ENCODE data around the gene MEX3D.
"Not testable (repeated sequence)": the region's sequence is repeated elsewhere in the genome, so short reads cannot be mapped to it uniquely, and the experiment has no call there.

Gene MEX3D

DNA sequence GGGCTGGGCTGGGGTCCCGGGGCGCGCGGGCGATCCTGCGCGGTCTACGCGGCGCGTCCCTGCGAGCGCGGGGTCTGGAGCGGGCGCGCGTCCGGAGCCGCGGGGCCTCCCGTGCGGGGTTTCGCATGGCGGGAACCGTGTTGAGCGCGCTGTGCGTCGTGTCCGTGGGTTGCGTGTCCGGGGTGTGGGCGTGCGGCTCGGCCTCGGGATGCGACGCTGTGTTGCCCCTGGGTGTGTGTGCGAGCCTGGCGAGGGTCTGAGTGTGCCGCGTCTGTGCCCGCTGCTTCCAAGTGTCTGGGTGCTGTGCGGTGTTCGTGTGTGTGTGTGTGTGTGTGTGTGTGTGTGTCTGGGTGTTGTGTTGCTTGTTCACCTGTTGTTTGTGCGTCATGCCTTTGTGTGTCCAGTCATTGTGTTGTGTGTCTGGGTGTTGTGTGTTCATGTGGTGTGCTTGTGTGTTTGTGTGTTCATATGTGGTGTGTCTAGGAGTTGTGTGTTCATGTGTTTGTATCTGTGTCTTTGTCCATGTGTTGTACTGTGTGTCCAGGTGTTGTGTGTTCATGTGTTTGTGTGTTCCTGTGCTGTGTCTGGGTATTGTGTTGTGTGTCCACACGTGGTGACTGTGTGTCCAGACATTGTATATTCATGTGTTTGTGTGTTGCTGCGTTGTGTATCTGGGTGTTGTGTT lies 43.7 kb downstream of the MEX3D start:
- no peak for TF ChIP-seq EZH2 (IDR thresholded peaks at IDR 0.05)
- no peak for TF ChIP-seq FOXP2 (optimal IDR thresholded peaks at IDR 0.05; ENCODE audit: control extremely low read depth, extremely low read length, insufficient read depth)
- TF ChIP-seq POLR2AphosphoS5 (IDR thresholded peaks at IDR 0.05; ENCODE audit: borderline replicate concordance, low read depth, low read length): no peak
- H3K4me3 ChIP-seq: no peak overlapping the region
- no peak overlapping the region for H3K27ac ChIP-seq

GRCh38 chr19:1523412-1524286 lies 44.5 kb downstream of the MEX3D start, which contains the start of gene PLK5:
Gene PLK5 (plus strand): TSS chr19:1524077. CDS start chr19:1526997, 2,920 bp downstream.
- H3K36me3 ChIP-seq (ENCODE audit: insufficient read depth, low read length): no peaks in the 10 kb centered on the region
- H3K9ac ChIP-seq (ENCODE audit: insufficient read length): no peak within 1 kb of the TSS
- no peak for TF ChIP-seq POLR2AphosphoS5 (IDR thresholded peaks at IDR 0.05; ENCODE audit: borderline replicate concordance, low read depth, low read length)
- TF ChIP-seq FOXP2 (optimal IDR thresholded peaks at IDR 0.05; ENCODE audit: control extremely low read depth, extremely low read length, insufficient read depth): no peak
- TF ChIP-seq EZH2 (IDR thresholded peaks at IDR 0.05): no peak
- H3K27ac ChIP-seq: no peak within 1 kb of the TSS
- DNase-seq (ENCODE audit: low read depth, low spot score): no peak
- H3K4me3 ChIP-seq: no peak within 1 kb of the TSS
- no peaks in the 10 kb centered on the region for H3K9me3 ChIP-seq (ENCODE audit: low read depth, low read length)

More for the DNA sequence above, 43.7 kb downstream of the MEX3D start:
- no peaks in the 10 kb centered on the region for H3K36me3 ChIP-seq (ENCODE audit: insufficient read depth, low read length)
- no peak for DNase-seq (ENCODE audit: low read depth, low spot score)
- no peaks in the 10 kb centered on the region for H3K9me3 ChIP-seq (ENCODE audit: low read depth, low read length)
- H3K9ac ChIP-seq (ENCODE audit: insufficient read length): no peak overlapping the region

- Histone ChIP-seq H3K9ac (ENCODE audit: insufficient read length) (no peak overlapping the region), H3K27ac (no peak overlapping the region), H3K36me3 (ENCODE audit: insufficient read depth, low read length) (no peaks in the 10 kb centered on the region), H3K9me3 (ENCODE audit: low read depth, low read length) (no peaks in the 10 kb centered on the region), H3K4me3 (no peak overlapping the region)
- DNase-seq (ENCODE audit: low read depth, low spot score): no peak
- TF ChIP-seq EZH2 (IDR thresholded peaks at IDR 0.05): no peak
- no peak for TF ChIP-seq FOXP2 (optimal IDR thresholded peaks at IDR 0.05; ENCODE audit: control extremely low read depth, extremely low read length, insufficient read depth)
- no peak for TF ChIP-seq POLR2AphosphoS5 (IDR thresholded peaks at IDR 0.05; ENCODE audit: borderline replicate concordance, low read depth, low read length)
Observed at GRCh38 chr19:1522838-1523237, 45.3 kb downstream of the MEX3D start.

GRCh38 chr19:1522061-1522460 lies 46.1 kb downstream of the MEX3D start:
- Histone ChIP-seq H3K9me3 (ENCODE audit: low read depth, low read length) (no peaks in the 10 kb centered on the region), H3K36me3 (ENCODE audit: insufficient read depth, low read length) (no peaks in the 10 kb centered on the region), H3K27ac (no peak overlapping the region), H3K9ac (ENCODE audit: insufficient read length) (no peak overlapping the region), H3K4me3 (no peak overlapping the region)
- no peak for DNase-seq (ENCODE audit: low read depth, low spot score)
- TF ChIP-seq FOXP2 (optimal IDR thresholded peaks at IDR 0.05; ENCODE audit: control extremely low read depth, extremely low read length, insufficient read depth): no peak
- no peak for TF ChIP-seq POLR2AphosphoS5 (IDR thresholded peaks at IDR 0.05; ENCODE audit: borderline replicate concordance, low read depth, low read length)
- no peak for TF ChIP-seq EZH2 (IDR thresholded peaks at IDR 0.05)

- TF ChIP-seq FOXP2 (optimal IDR thresholded peaks at IDR 0.05; ENCODE audit: control extremely low read depth, extremely low read length, insufficient read depth) (no peak), EZH2 (IDR thresholded peaks at IDR 0.05) (no peak), POLR2AphosphoS5 (IDR thresholded peaks at IDR 0.05; ENCODE audit: borderline replicate concordance, low read depth, low read length) (no peak)
- H3K4me3 ChIP-seq: no peak overlapping the region
- DNase-seq (ENCODE audit: low read depth, low spot score): no peak
- no peak overlapping the region for H3K27ac ChIP-seq
- no peaks in the 10 kb centered on the region for H3K9me3 ChIP-seq (ENCODE audit: low read depth, low read length)
- no peaks in the 10 kb centered on the region for H3K36me3 ChIP-seq (ENCODE audit: insufficient read depth, low read length)
- H3K9ac ChIP-seq (ENCODE audit: insufficient read length): no peak overlapping the region
Observed at GRCh38 chr19:1521636-1522035, 46.5 kb downstream of the MEX3D start.

GRCh38 chr19:1520203-1520780 lies 47.8 kb downstream of the MEX3D start:
- no peak overlapping the region for H3K27ac ChIP-seq
- no peak for DNase-seq (ENCODE audit: low read depth, low spot score)
- no peak overlapping the region for H3K4me3 ChIP-seq
- no peaks in the 10 kb centered on the region for H3K9me3 ChIP-seq (ENCODE audit: low read depth, low read length)
- TF ChIP-seq EZH2 (IDR thresholded peaks at IDR 0.05) (no peak), FOXP2 (optimal IDR thresholded peaks at IDR 0.05; ENCODE audit: control extremely low read depth, extremely low read length, insufficient read depth) (no peak), POLR2AphosphoS5 (IDR thresholded peaks at IDR 0.05; ENCODE audit: borderline replicate concordance, low read depth, low read length) (no peak)
- H3K9ac ChIP-seq (ENCODE audit: insufficient read length): no peak overlapping the region
- no peaks in the 10 kb centered on the region for H3K36me3 ChIP-seq (ENCODE audit: insufficient read depth, low read length)

GRCh38 chr19:1519802-1520201 lies 48.3 kb downstream of the MEX3D start:
- not testable (repeated sequence) for H3K27ac ChIP-seq; H3K4me3 ChIP-seq; H3K9me3 ChIP-seq (ENCODE audit: low read depth, low read length); H3K9ac ChIP-seq (ENCODE audit: insufficient read length); H3K36me3 ChIP-seq (ENCODE audit: insufficient read depth, low read length); DNase-seq (ENCODE audit: low read depth, low spot score)

DNA sequence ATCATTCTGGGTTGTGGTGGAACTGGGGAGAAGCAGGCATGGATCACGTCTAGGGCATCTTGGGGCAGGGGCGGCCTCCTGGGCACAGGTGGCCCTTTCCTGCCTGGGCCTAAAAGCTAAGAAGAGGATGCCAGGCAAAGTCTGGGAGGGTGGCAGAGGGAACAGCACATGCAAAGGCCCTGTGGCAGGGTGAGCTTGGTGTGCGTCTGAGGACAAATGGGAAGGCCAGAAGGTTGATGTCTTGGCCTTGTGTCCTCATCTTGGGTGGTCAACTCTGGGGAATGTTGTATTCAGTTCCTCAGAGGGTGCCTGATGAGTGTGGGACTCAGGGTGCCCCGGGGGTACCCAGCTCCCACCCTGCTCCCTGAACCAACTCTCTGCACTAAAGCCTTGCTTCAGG lies 49.7 kb downstream of the MEX3D start:
- Histone ChIP-seq H3K9ac (ENCODE audit: insufficient read length) (no peak overlapping the region), H3K27ac (no peak overlapping the region), H3K9me3 (ENCODE audit: low read depth, low read length) (no peaks in the 10 kb centered on the region), H3K4me3 (no peak overlapping the region), H3K36me3 (ENCODE audit: insufficient read depth, low read length) (no peaks in the 10 kb centered on the region)
- DNase-seq (ENCODE audit: low read depth, low spot score): no peak
- TF ChIP-seq EZH2 (IDR thresholded peaks at IDR 0.05): no peak
- TF ChIP-seq FOXP2 (optimal IDR thresholded peaks at IDR 0.05; ENCODE audit: control extremely low read depth, extremely low read length, insufficient read depth): no peak
- no peak for TF ChIP-seq POLR2AphosphoS5 (IDR thresholded peaks at IDR 0.05; ENCODE audit: borderline replicate concordance, low read depth, low read length)
